Ectodermal cell (in vitro differentiated cells): ENCODE data around the gene MAFF.
"Not testable (repeated sequence)": the region's sequence is repeated elsewhere in the genome, so short reads cannot be mapped to it uniquely, and the experiment has no call there.

ENCODE experiments used
- H3K27ac ChIP-seq: 2 replicates; pipeline ENCODE4 v1.7.0; 2013; ENCODE audit warnings: mild to moderate bottlenecking, low read depth, low read length; ENCODE audit not compliant: insufficient read depth, poor library complexity, severe bottlenecking
- H3K27me3 ChIP-seq: 2 replicates; pipeline ENCODE4 v1.7.0; 2013; ENCODE audit warnings: mild to moderate bottlenecking, low read length; ENCODE audit not compliant: insufficient read depth, control insufficient read depth, poor library complexity, severe bottlenecking
- H3K36me3 ChIP-seq: one replicate; pipeline ENCODE4 v1.7.0; 2013; ENCODE audit warnings: low read length; ENCODE audit not compliant: control insufficient read depth, insufficient read depth
- H3K4me1 ChIP-seq: one replicate; pipeline ENCODE4 v1.7.0; 2013; ENCODE audit warnings: low read length; ENCODE audit not compliant: control insufficient read depth, insufficient read depth
- H3K4me3 ChIP-seq: 2 replicates; pipeline ENCODE4 v1.7.0; 2013; ENCODE audit warnings: low read depth, low read length, control low read depth; ENCODE audit not compliant: insufficient read depth
- H3K9me3 ChIP-seq: 2 replicates; pipeline ENCODE4 v1.7.0; 2013; ENCODE audit warnings: mild to moderate bottlenecking, low read length, moderate library complexity; ENCODE audit not compliant: control insufficient read depth
- WGBS, 2 experiments: methylation state at CpG; one replicate each; pipeline ENCODE4 v1.1.7; 2013; ENCODE audit warnings: missing lambda C conversion rate in 2 of 2; 5-methylcytosine and 5-hydroxymethylcytosine counted together

The MAFF gene

DNA sequence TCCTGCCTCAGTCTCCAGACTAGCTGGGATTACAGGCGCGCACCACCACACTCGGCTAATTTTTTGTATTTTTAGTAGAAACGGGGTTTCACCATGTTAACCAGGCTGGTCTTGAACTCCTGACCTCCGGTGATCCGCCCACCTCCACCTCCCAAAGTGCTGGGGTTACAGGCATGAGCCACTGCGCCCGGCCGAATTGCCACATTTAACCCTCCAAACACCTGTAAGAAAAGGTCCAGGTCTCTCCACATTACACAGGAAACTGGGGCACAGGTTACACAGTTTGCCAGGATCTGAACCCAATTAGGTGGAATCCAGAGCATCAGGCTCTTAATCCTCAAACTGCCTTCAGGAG lies 24.2 kb upstream of the MAFF start:
- not testable (repeated sequence) for H3K9me3 ChIP-seq, H3K4me1 ChIP-seq, H3K4me3 ChIP-seq, H3K36me3 ChIP-seq, H3K27me3 ChIP-seq
- peak overlapping the region; percentile 6 for H3K27ac ChIP-seq
- WGBS, 2 experiments: 91 to 93% methylated on average over 9 of the region's 9 CpGs

DNA sequence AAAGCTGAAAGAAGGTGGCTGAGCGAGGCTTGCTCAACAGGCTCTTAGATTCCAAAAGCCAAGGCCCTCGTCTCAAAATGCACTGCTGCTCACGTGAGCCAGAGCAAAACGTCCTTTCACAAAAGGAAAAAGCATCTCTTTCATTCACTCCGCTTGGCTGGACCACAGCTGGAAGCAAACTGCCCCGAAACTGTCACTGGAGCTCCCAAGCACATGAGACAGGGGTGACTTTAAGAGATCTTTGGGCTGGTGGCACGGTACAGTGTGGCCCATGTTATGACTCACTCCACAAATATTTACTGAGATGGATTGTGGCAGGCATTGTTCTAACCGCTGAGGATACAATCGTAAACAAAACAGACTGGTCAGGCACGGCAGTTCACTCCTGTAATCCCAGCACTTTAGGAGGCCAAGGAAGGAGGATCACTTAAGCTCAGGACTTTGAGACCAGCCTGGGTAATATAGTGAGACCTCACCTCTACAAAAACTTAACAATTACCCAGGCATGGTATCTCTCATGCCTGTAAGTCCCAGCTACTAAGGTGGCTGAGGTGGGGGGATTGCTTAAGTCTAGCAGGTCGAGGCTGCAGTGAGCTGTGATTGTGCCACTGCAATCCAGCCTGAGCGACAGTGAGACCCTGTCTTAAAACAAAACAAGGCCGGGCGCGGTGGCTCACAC lies 23.7 kb upstream of the MAFF start:
- H3K27ac ChIP-seq: peak overlapping the region; percentile 6
- no peaks in the 10 kb centered on the region for H3K27me3 ChIP-seq
- peaks cover 8% of the 10 kb centered on the region for H3K4me1 ChIP-seq
- H3K4me3 ChIP-seq: no peak overlapping the region
- no peaks in the 10 kb centered on the region for H3K36me3 ChIP-seq
- no peaks in the 10 kb centered on the region for H3K9me3 ChIP-seq
- 56 to 60% methylated on average over 15 of the region's 15 CpGs for WGBS, 2 experiments

DNA sequence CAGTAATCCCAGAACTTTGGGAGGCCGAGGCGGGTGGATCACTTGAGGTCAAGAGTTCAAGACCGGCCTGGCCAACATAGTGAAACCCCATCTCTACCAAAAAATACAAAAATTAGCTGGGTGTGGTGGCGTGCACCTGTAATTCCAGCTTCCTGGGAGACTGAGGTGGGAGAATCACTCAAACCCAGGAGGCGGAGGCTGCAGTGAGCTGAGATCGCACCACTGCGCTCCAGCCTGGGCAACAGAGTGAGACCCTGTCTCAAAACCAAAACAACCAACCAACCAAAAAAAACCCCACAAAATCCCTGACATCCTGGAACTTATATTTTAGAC lies 23.2 kb upstream of the MAFF start:
- 93 to 96% methylated on average over 7 of the region's 7 CpGs for WGBS, 2 experiments
- H3K27me3 ChIP-seq, H3K9me3 ChIP-seq, H3K27ac ChIP-seq, H3K4me3 ChIP-seq, H3K4me1 ChIP-seq, H3K36me3 ChIP-seq: not testable (repeated sequence)

DNA sequence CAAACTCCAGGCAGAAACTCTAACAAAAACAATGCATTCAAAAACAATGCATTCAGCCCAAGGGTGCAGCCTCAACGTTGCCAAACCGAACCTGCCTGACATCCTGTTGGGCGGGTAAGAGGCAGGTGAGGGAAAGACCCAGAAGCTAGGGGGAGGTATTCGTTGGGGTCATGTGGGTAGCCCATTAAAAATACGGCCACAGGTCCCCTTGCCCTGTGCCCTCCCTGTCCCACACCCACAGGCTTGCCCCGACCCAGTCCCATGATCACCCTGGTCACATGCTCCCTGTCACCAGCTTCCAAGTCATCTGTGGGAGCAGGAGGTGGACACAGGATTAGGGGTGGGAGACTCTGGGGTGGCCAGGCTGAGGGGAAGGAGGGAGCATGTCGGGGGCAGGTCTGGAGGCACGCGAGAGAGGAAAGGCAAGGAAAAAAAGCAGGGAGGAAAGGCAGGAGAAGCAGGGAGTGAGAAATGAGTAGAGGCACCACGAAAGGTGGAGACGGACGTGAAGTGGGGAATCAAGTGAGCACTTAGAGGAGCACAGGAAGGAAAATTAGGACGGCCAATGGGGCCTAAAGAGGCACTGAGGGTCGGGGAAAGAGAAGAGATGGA lies 20.8 kb upstream of the MAFF start:
- peak overlapping the region; percentile 76 for H3K27ac ChIP-seq
- H3K36me3 ChIP-seq: no peaks in the 10 kb centered on the region
- peak overlapping the region; percentile 70 for H3K4me3 ChIP-seq
- no peaks in the 10 kb centered on the region for H3K27me3 ChIP-seq
- no peaks in the 10 kb centered on the region for H3K9me3 ChIP-seq
- 49 to 55% methylated on average over 14 of the region's 14 CpGs for WGBS, 2 experiments
- H3K4me1 ChIP-seq: peaks cover 8% of the 10 kb centered on the region

DNA sequence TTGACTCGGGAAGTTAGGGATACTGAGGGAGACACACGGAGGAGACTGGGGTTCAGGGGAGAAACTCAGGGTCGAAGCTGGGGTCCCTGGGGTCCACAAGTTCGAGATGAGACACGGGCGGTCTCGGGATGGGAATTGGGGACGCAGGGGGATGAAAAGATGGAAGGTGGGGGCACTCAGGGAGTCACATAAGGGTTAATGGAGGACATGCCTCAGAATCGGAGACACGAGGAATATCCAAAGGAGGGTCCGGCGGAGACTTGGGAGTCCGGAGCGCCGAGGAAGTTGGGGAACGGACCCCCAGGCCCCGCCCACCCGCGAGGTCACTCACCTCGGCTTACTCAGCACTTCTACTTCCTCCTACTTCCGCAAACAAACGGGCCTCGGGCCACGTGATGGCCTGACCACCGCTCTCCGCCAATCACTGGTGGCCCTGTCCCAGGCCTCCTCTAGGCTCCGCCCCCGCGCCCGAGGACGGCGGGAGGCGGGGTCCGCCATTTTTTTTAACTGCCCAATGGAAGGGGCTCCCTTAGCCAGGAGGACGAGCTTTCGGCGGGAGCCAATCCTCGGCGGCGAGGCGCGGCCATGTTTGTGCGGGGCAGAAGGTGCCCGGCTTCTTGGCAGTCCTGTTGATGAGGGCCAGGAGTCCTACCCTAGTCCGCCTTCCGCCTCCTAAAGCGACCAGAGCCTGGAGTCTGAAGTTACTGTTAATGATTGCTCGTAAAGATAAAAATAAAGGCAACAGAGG lies 20.2 kb upstream of the MAFF start, which contains the start of gene PLA2G6:
Gene PLA2G6 (minus strand): TSS at position 378 of the 748 bp plus-strand sequence. CDS start 12,404 bp downstream, outside the sequence.
- peaks cover 8% of the 10 kb centered on the region for H3K4me1 ChIP-seq
- WGBS, 2 experiments: 6% methylated on average over 48 of the region's 48 CpGs
- H3K4me3 ChIP-seq: peak within 1 kb of the TSS; percentile 70

DNA sequence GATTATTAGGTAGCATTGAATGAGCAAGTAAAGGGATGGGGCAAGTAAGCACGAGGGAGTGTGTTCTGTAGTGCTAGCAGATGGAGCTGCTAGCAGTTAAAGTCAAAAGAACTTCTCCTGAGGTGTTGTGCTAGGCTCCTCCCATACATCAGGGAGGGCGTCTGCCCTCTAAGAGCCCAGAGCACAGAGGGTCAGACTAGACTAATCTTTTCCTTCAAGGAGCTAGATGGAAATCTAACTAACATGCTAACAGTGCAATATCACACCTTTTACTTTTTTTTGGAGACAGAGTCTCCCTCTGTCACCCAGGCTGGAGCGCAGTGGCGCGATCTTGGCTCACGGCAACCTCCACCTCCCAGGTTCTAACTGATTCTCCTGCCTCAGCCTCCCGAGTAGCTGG lies 17.0 kb upstream of the MAFF start:
- H3K4me3 ChIP-seq: no peak overlapping the region
- no peaks in the 10 kb centered on the region for H3K9me3 ChIP-seq
- H3K27ac ChIP-seq: no peak overlapping the region
- no peaks in the 10 kb centered on the region for H3K36me3 ChIP-seq
- H3K4me1 ChIP-seq: no peaks in the 10 kb centered on the region
- no peaks in the 10 kb centered on the region for H3K27me3 ChIP-seq
- 74 to 79% methylated on average over 7 of the region's 7 CpGs for WGBS, 2 experiments

More for the DNA sequence above, 20.2 kb upstream of the MAFF start, which contains the start of gene PLA2G6:
- Histone ChIP-seq H3K9me3 (no peaks in the 10 kb centered on the region), H3K27ac (peak within 1 kb of the TSS; percentile 76), H3K36me3 (no peaks in the 10 kb centered on the region), H3K27me3 (no peaks in the 10 kb centered on the region)

DNA sequence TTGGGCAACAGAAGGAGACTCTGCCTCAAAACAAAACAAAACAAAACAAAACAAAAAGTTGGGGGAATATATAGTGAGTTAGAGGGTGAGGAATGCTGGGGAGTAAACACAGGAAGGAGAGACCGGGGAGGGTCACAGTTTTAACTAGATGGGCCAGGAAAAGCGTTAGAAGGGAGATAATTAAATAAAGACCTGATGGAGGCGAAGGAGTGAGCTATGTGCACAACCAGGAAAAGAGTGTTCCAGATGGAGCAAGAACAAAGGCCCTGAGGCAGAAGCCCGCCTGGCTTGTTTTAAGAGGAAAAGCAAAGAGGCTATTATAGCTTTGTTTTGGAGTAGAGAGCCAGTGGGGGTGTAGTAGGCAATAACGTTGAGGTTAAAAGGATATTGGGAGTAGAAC lies 15.4 kb upstream of the MAFF start:
- Histone ChIP-seq H3K4me3 (no peak overlapping the region), H3K9me3 (no peaks in the 10 kb centered on the region), H3K4me1 (no peaks in the 10 kb centered on the region), H3K27ac (no peak overlapping the region), H3K36me3 (no peaks in the 10 kb centered on the region), H3K27me3 (no peaks in the 10 kb centered on the region)
- 83 to 84% methylated on average over 5 of the region's 5 CpGs for WGBS, 2 experiments

DNA sequence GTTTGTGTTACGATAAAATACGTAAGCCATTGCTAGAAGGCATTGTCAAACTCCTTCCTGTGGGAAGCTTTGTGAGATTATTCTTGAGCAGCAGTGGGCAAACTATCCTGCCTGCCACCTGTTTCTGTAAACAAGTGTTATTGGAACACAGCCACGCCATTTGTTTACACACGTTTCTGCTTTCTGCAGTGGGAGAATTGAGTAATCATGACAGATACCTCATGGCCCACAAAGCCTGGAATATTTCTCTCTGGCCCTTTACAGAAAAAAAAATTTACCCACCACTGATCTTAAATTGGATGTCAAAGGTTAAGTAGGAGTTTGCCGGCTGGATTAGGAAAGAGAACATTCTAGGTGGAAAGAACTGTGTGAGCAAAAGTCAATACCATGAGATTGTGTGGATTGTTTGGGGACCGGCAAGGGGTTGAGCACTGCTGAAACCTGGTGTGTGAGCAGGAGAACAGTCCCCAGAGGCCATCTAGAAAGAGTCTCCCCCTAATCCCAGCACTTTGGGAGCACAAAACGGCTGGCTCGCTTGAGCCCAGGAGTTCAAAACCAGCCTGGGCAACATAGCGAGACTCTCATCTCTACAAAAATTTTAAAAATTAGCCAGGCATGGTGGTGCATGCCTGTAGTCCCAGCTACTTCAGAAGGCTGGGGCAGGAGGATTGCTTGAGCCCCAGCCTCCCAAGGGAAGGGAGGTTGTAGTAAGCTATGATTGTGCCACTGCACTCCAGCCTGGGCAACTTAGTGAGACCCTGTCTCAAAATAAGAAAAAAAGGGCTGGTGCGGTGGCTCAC lies 14.2 kb upstream of the MAFF start:
- Histone ChIP-seq H3K9me3 (no peaks in the 10 kb centered on the region), H3K27ac (no peak overlapping the region), H3K4me3 (no peak overlapping the region), H3K27me3 (no peaks in the 10 kb centered on the region), H3K36me3 (no peaks in the 10 kb centered on the region), H3K4me1 (no peaks in the 10 kb centered on the region)
- 90 to 92% methylated on average over 10 of the region's 10 CpGs for WGBS, 2 experiments

DNA sequence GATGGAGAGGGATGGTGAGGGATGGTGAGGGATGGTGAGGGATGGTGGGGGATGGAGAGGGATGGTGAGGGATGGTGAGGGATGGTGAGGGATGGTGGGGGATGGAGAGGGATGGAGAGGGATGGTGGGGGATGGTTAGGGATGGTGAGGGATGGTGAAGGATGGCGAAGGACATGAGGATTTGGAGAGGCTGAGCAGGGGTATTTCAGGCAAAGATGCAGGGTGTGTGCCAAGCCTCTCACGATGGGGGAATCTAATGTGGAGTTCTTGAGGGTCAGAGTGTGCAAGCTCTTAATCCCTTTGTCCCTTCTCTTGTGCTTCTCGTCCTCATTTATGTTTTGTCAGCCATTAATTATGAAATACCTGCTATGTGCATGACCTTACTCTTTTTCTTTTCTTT lies 12.7 kb upstream of the MAFF start:
- Histone ChIP-seq H3K27ac (no peak overlapping the region), H3K4me1 (no peaks in the 10 kb centered on the region), H3K4me3 (no peak overlapping the region), H3K36me3 (no peaks in the 10 kb centered on the region), H3K9me3 (no peaks in the 10 kb centered on the region), H3K27me3 (no peaks in the 10 kb centered on the region)
- 90 to 91% methylated on average over 3 of the region's 3 CpGs for WGBS, 2 experiments

DNA sequence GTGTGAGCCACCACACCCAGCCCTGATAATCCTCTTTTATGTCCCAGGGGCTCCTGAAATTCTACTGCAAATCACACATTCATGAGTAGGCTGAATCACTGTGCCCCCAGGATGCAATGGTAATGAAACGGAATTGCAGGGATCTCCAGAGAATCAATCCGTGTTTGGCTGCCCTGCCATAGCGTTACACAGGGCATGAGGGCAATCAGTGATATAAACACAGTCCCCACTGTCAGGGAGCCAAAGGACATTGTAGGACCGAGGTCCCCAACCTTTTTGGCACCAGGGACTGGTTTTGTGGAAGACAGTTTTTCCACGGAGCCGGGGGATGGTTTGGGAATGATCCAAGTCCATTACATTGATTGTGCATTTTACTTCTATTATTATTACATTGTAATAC lies 11.2 kb upstream of the MAFF start:
- Histone ChIP-seq H3K9me3 (no peaks in the 10 kb centered on the region), H3K4me3 (no peak overlapping the region), H3K36me3 (no peaks in the 10 kb centered on the region), H3K27ac (no peak overlapping the region), H3K4me1 (no peaks in the 10 kb centered on the region), H3K27me3 (no peaks in the 10 kb centered on the region)
- WGBS, 2 experiments: 86 to 87% methylated on average over 4 of the region's 6 CpGs
